Duodenal mucosa (tissue), 2 donors: ENCODE results near the gene SEMA4D.

Experiments used
- H3K27ac ChIP-seq: one replicate; pipeline ENCODE4 v1.7.0; 2013; ENCODE audit warnings: low read depth, low read length
- H3K27me3 ChIP-seq, 2 donors: one replicate each; pipeline ENCODE4 v1.7.0; 2013; ENCODE audit warnings: low read length in 2 of 2, control low read depth in 1 of 2; ENCODE audit not compliant: insufficient read depth in 2 of 2, control insufficient read depth in 1 of 2
- H3K36me3 ChIP-seq, 2 donors: one replicate each; pipeline ENCODE4 v1.7.0; 2013; ENCODE audit warnings: low read length in 2 of 2, control low read depth in 1 of 2; ENCODE audit not compliant: insufficient read depth in 2 of 2, control insufficient read depth in 1 of 2
- H3K4me1 ChIP-seq, 2 donors: one replicate each; pipeline ENCODE4 v1.7.0; 2013; ENCODE audit warnings: low read length in 2 of 2, control low read depth in 1 of 2; ENCODE audit not compliant: insufficient read depth in 2 of 2, control insufficient read depth in 1 of 2
- H3K4me3 ChIP-seq, 2 donors: one replicate each; pipeline ENCODE4 v1.7.0; 2013; ENCODE audit warnings: low read length in 2 of 2, low read depth in 1 of 2
- H3K9ac ChIP-seq, 2 donors: one replicate each; pipeline ENCODE4 v1.7.0; 2013; ENCODE audit warnings: low read length in 2 of 2, low read depth in 1 of 2
- H3K9me3 ChIP-seq, 2 donors: one replicate each; pipeline ENCODE4 v1.7.0; 2013; ENCODE audit warnings: low read length in 2 of 2, control low read depth in 1 of 2; ENCODE audit not compliant: control insufficient read depth in 1 of 2

Gene SEMA4D

GRCh38 chr9:89467278-89467625 is 30.7 kb downstream of the SEMA4D start:
- Histone ChIP-seq H3K27ac (peak overlapping the region; percentile 43), H3K9ac (no peak overlapping the region), H3K9me3 (no peaks in the 10 kb centered on the region), H3K36me3 (no peaks in the 10 kb centered on the region), H3K4me3 (no peak overlapping the region), H3K4me1 (peaks cover 45 to 47% of the 10 kb centered on the region in 2 donors), H3K27me3 (no peaks in the 10 kb centered on the region)

GRCh38 chr9:89466451-89467277 is 31.2 kb downstream of the SEMA4D start:
- Histone ChIP-seq H3K27me3 (no peaks in the 10 kb centered on the region), H3K4me3 (no peak overlapping the region), H3K27ac (peak overlapping the region; percentile 43), H3K4me1 (peaks cover 48% of the 10 kb centered on the region in 2 donors), H3K9ac (no peak overlapping the region), H3K36me3 (no peaks in the 10 kb centered on the region), H3K9me3 (no peaks in the 10 kb centered on the region)

- peaks cover 41 to 48% of the 10 kb centered on the region in 2 donors for H3K4me1 ChIP-seq
Observed at GRCh38 chr9:89465726-89466308, 32.1 kb downstream of the SEMA4D start.

DNA sequence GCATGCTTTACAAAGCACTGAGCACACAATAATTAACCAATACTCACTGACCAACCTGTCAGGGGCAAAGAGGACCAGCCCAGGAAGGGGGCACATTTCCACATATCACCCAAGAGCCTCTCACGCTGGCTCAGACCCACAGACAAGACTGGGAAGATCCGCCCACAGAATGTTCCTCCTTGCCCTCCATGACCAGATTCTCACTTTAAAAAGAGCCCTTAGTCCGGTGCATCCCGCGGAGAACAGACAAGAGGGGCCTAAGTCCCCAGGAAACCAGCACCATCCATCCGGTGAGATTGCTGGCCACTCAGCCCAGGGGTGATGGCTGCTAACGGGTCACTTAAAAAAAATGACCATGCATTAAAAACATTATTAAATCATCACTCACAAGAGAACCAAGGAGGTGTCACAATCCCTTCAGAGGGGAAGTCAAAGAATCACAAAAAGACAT is 32.9 kb downstream of the SEMA4D start:
- Histone ChIP-seq H3K27me3 (no peaks in the 10 kb centered on the region), H3K4me3 (no peak overlapping the region), H3K9ac (no peak overlapping the region), H3K27ac (peak overlapping the region; percentile 13), H3K9me3 (no peaks in the 10 kb centered on the region), H3K36me3 (no peaks in the 10 kb centered on the region), H3K4me1 (peaks cover 33 to 48% of the 10 kb centered on the region in 2 donors)

More at GRCh38 chr9:89465726-89466308, 32.1 kb downstream of the SEMA4D start:
- no peak overlapping the region for H3K4me3 ChIP-seq
- H3K36me3 ChIP-seq, result no peaks in the 10 kb centered on the region
- no peak overlapping the region for H3K9ac ChIP-seq
- no peaks in the 10 kb centered on the region for H3K27me3 ChIP-seq
- H3K27ac ChIP-seq, result peak overlapping the region; percentile 33
- no peaks in the 10 kb centered on the region for H3K9me3 ChIP-seq

DNA sequence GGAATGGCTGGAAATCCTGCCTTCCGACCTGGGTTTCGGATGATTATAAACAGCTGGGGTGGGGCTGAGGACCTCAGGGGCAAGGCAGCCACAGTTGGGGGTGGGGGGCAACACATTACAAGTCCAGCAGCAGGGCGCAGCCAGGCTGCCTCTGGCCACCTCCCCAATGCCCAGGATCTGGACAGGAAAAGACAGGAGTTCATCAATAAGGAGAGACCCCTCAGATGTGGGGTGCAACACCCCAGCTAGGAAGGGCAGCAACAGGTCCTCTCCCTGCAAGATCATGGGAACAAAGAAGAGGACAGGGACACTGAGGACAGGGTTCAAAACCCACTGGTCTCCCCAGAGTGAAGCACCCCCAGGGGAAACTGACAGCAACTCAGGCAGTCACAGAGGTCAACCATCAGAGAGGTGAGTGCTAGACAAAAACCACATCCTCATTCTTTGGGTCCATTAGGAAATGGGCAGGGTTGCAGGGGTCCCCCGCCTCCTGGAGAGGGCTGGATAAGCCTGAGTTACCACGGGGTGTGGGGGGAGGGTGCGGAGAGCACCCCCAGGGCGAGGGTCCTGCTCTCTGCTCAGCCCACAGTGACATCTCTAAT is 33.5 kb downstream of the SEMA4D start:
- Histone ChIP-seq H3K9ac (no peak overlapping the region), H3K4me3 (peak overlapping the region; percentile 5 to 10), H3K27me3 (no peaks in the 10 kb centered on the region), H3K4me1 (peaks cover 33 to 42% of the 10 kb centered on the region in 2 donors), H3K27ac (peak overlapping the region; percentile 13), H3K36me3 (no peaks in the 10 kb centered on the region), H3K9me3 (no peaks in the 10 kb centered on the region)

- peaks cover 0 to 3% of the 10 kb centered on the region in 2 donors for H3K36me3 ChIP-seq
- peaks cover 30% of the 10 kb centered on the region in 2 donors for H3K4me1 ChIP-seq
- no peak overlapping the region for H3K27ac ChIP-seq
- H3K27me3 ChIP-seq, result no peaks in the 10 kb centered on the region
- H3K9ac ChIP-seq, result no peak overlapping the region
- H3K9me3 ChIP-seq, result no peaks in the 10 kb centered on the region
- no peak overlapping the region for H3K4me3 ChIP-seq
Observed at GRCh38 chr9:89462817-89463683, 34.9 kb downstream of the SEMA4D start.

DNA sequence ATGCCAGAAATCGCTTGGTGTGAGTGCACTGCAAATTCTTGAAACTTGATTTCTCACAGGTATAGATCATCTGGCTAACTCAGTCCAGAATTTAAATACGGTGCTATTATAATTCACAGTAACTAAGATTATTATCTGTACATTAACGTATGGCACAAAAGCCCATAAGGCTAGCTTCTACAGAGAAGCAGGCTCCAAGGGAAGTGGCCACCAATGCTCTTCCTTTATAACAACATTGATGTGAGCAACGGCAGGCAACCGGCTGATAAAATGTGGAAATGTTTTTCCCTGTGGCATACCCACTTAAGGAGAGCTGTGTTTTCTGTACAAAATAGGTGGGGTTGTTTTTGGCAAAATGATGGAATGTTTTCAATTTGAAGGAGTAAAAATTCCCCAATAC is 35.7 kb downstream of the SEMA4D start:
- H3K4me1 ChIP-seq, result peaks cover 25 to 26% of the 10 kb centered on the region in 2 donors

DNA sequence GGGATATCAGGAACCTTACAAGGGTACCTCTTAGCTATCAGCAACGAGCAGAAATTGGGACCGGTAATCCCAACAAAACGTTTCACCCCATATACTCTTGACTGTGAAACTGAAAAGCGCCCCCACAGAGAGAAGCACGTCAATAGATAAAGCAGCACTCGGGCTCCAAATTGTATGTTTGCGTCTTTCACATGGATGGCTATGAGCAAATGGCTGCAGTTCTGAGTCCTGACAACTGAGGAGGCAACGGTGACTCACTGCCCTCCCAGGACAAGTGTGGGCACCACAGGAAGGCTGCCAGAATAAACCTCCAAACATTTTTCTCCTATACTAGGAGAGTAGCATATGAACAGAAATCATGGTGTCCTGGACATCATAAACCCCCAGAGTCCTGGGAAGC is 36.6 kb downstream of the SEMA4D start:
- Histone ChIP-seq H3K27me3 (no peaks in the 10 kb centered on the region), H3K9me3 (no peaks in the 10 kb centered on the region), H3K27ac (no peak overlapping the region), H3K4me3 (no peak overlapping the region), H3K4me1 (peaks cover 17 to 24% of the 10 kb centered on the region in 2 donors), H3K9ac (no peak overlapping the region), H3K36me3 (peaks cover 0 to 3% of the 10 kb centered on the region in 2 donors)

More for the DNA sequence above, 35.7 kb downstream of the SEMA4D start:
- no peaks in the 10 kb centered on the region for H3K9me3 ChIP-seq
- H3K27me3 ChIP-seq, result no peaks in the 10 kb centered on the region
- no peak overlapping the region for H3K27ac ChIP-seq
- H3K9ac ChIP-seq, result no peak overlapping the region
- no peak overlapping the region for H3K4me3 ChIP-seq
- H3K36me3 ChIP-seq, result peaks cover 0 to 3% of the 10 kb centered on the region in 2 donors

DNA sequence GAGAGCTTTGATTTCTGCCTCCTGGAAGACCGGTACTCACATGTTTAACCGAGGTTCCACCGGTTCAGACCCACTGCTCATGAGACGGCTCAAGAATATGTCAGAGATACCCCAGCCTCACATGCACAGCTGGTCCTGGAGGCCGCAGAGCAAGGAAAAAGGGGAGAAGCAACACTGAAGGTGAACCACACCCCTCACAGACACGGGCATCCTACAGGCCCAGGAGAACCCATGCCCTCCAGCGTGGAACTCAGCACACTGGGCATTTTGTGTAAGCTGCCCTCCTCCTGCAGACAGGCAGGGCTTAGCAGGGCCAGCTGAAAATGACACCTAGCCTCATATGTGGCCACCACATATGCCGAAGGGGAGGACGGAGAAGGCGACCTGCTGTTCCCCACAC is 37.4 kb downstream of the SEMA4D start:
- H3K36me3 ChIP-seq, result peaks cover 0 to 6% of the 10 kb centered on the region in 2 donors
- H3K27me3 ChIP-seq, result no peaks in the 10 kb centered on the region
- no peak overlapping the region for H3K4me3 ChIP-seq
- no peaks in the 10 kb centered on the region for H3K9me3 ChIP-seq
- H3K9ac ChIP-seq, result no peak overlapping the region
- peaks cover 20 to 28% of the 10 kb centered on the region in 2 donors for H3K4me1 ChIP-seq
- H3K27ac ChIP-seq, result no peak overlapping the region
